Measurements from ENCODE around the gene STIP1.

The STIP1 gene

GRCh38 chr11:64210301-64211020 lies 24.5 kb downstream of the STIP1 start:
- Histone ChIP-seq H3K4me3 (ENCODE audit: control insufficient read depth in 1 of 7, extremely low read depth in 1 of 7, insufficient read depth in 4 of 7, low read depth in 2 of 7, low read length in 6 of 7) (no peak overlapping the region), H3K27ac (ENCODE audit: insufficient read depth in 1 of 2, low read depth in 1 of 2, low read length in 2 of 2, poor library complexity in 1 of 2, severe bottlenecking in 2 of 2) (no peak overlapping the region), H3K27me3 (replicated peaks in 2 of 5; ENCODE audit: control insufficient read depth in 4 of 5, insufficient read depth in 5 of 5, low read length in 4 of 5) (no peaks in the 10 kb centered on the region), H3K4me1 (ENCODE audit: control extremely low read depth in 1 of 4, control insufficient read depth in 4 of 4, insufficient read depth in 4 of 4, low read length in 3 of 4) (peaks cover 5 to 41% (median 37%) of the 10 kb centered on the region in 4 experiments), H3K36me3 (ENCODE audit: control insufficient read depth in 4 of 4, insufficient read depth in 4 of 4, low read length in 3 of 4) (peaks cover 12 to 59% (median 41%) of the 10 kb centered on the region in 4 experiments), H3K9me3 (ENCODE audit: control extremely low read depth in 1 of 5, control insufficient read depth in 4 of 5, insufficient read depth in 2 of 5, low read depth in 1 of 5, low read length in 4 of 5) (no peaks in the 10 kb centered on the region)
- 97% methylated on average over 22 of the region's 24 CpGs for WGBS (ENCODE audit: insufficient coverage)
- ChIA-PET CTCF (interaction anchor here (1.0 to 15.6 kb wide), 5 partner anchors 10 to 127 kb away, joined by 3 to 321 read pairs (median 123); partner anchors contain the start of genes CATSPERZ, ESRRA, FKBP2 and NUDT22), POLR2A (interaction anchor here (0.5 to 1.0 kb wide), 2 partner anchors 9 to 31 kb away, joined by 3 read pairs; partner anchors contain the start of gene FKBP2)
- no peak for DNase-seq

- CTCF ChIA-PET, result interaction anchor here (1.0 to 15.6 kb wide), 2 partner anchors 9 to 127 kb away, joined by 3 to 321 read pairs; partner anchors contain the start of genes NUDT22 and TRPT1
- Histone ChIP-seq H3K4me1 (ENCODE audit: control extremely low read depth in 1 of 4, control insufficient read depth in 4 of 4, insufficient read depth in 4 of 4, low read length in 3 of 4) (peaks cover 0 to 32% (median 29%) of the 10 kb centered on the region in 4 experiments), H3K4me3 (ENCODE audit: control insufficient read depth in 1 of 7, extremely low read depth in 1 of 7, insufficient read depth in 4 of 7, low read depth in 2 of 7, low read length in 6 of 7) (no peak overlapping the region), H3K27me3 (replicated peaks in 2 of 5; ENCODE audit: control insufficient read depth in 4 of 5, insufficient read depth in 5 of 5, low read length in 4 of 5) (no peaks in the 10 kb centered on the region), H3K27ac (ENCODE audit: insufficient read depth in 1 of 2, low read depth in 1 of 2, low read length in 2 of 2, poor library complexity in 1 of 2, severe bottlenecking in 2 of 2) (peak overlapping the region in 1 of 2 experiments; percentile 49), H3K9me3 (ENCODE audit: control extremely low read depth in 1 of 5, control insufficient read depth in 4 of 5, insufficient read depth in 2 of 5, low read depth in 1 of 5, low read length in 4 of 5) (no peaks in the 10 kb centered on the region), H3K36me3 (ENCODE audit: control insufficient read depth in 4 of 4, insufficient read depth in 4 of 4, low read length in 3 of 4) (peaks cover 12 to 61% (median 41%) of the 10 kb centered on the region in 4 experiments)
- 93% methylated on average over 17 of the region's 30 CpGs for WGBS (ENCODE audit: insufficient coverage)
- DNase-seq, result no peak
- POLR2A ChIA-PET, result interaction anchor here (0.5 to 1.2 kb wide), 3 partner anchors 13 to 30 kb away, joined by 3 read pairs; partner anchors contain the start of gene FKBP2
These were observed 25.4 kb downstream of the STIP1 start for GRCh38 chr11:64211181-64211872.

DNA sequence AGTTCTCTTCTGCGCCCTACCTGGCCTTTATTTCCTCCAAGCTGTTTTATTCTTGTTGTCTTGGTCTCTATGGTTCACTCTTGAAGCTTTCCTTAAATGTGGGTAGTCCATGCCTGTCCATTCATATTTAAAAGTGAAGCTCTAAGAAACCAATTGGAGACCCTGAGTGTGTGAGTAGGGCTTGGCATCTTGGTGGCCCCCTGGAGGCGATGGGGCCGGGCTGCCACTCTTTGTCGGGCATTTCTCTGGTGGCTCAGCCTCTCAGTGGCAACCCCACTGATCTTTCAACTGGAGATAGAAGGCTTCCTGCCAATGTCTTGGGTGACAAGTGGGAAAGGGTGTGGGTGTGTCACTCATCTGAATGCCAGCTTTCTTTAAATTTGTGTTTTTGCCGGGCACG lies 30.9 kb downstream of the STIP1 start:
- DNase-seq, result peak; percentile 29 to 57 (median 56)
- CTCF ChIA-PET, result interaction anchor here (0.9 to 16.0 kb wide), 10 partner anchors 9 to 85 kb away, joined by 3 to 321 read pairs (median 4); partner anchors contain the start of genes FERMT3, NUDT22 and TRPT1
- 80% methylated on average over 6 of the region's 6 CpGs for WGBS (ENCODE audit: insufficient coverage)
- H3K4me3 ChIP-seq (ENCODE audit: control insufficient read depth in 1 of 7, extremely low read depth in 1 of 7, insufficient read depth in 4 of 7, low read depth in 2 of 7, low read length in 6 of 7), result no peak overlapping the region
- H3K4me1 ChIP-seq (ENCODE audit: control extremely low read depth in 1 of 4, control insufficient read depth in 4 of 4, insufficient read depth in 4 of 4, low read length in 3 of 4), result no peaks in the 10 kb centered on the region
- H3K36me3 ChIP-seq (ENCODE audit: control insufficient read depth in 4 of 4, insufficient read depth in 4 of 4, low read length in 3 of 4), result peaks cover 18 to 74% (median 49%) of the 10 kb centered on the region in 4 experiments
- H3K27me3 ChIP-seq (replicated peaks in 2 of 5; ENCODE audit: control insufficient read depth in 4 of 5, insufficient read depth in 5 of 5, low read length in 4 of 5), result no peaks in the 10 kb centered on the region
- no peak overlapping the region for H3K27ac ChIP-seq (ENCODE audit: insufficient read depth in 1 of 2, low read depth in 1 of 2, low read length in 2 of 2, poor library complexity in 1 of 2, severe bottlenecking in 2 of 2)
- no peaks in the 10 kb centered on the region for H3K9me3 ChIP-seq (ENCODE audit: control extremely low read depth in 1 of 5, control insufficient read depth in 4 of 5, insufficient read depth in 2 of 5, low read depth in 1 of 5, low read length in 4 of 5)
- POLR2A ChIA-PET, result interaction anchor here (1.0 to 5.7 kb wide), 4 partner anchors 8 to 14 kb away, joined by 3 to 49 read pairs (median 4); partner anchors contain the start of genes DNAJC4, FERMT3, NUDT22 and TRPT1

GRCh38 chr11:64218628-64219353 lies 32.8 kb downstream of the STIP1 start:
- Histone ChIP-seq H3K9me3 (ENCODE audit: control extremely low read depth in 1 of 5, control insufficient read depth in 4 of 5, insufficient read depth in 2 of 5, low read depth in 1 of 5, low read length in 4 of 5) (no peaks in the 10 kb centered on the region), H3K27ac (ENCODE audit: insufficient read depth in 1 of 2, low read depth in 1 of 2, low read length in 2 of 2, poor library complexity in 1 of 2, severe bottlenecking in 2 of 2) (no peak overlapping the region), H3K36me3 (ENCODE audit: control insufficient read depth in 4 of 4, insufficient read depth in 4 of 4, low read length in 3 of 4) (peaks cover 12 to 74% (median 51%) of the 10 kb centered on the region in 4 experiments), H3K4me3 (ENCODE audit: control insufficient read depth in 1 of 7, extremely low read depth in 1 of 7, insufficient read depth in 4 of 7, low read depth in 2 of 7, low read length in 6 of 7) (no peak overlapping the region), H3K4me1 (ENCODE audit: control extremely low read depth in 1 of 4, control insufficient read depth in 4 of 4, insufficient read depth in 4 of 4, low read length in 3 of 4) (no peaks in the 10 kb centered on the region), H3K27me3 (replicated peaks in 2 of 5; ENCODE audit: control insufficient read depth in 4 of 5, insufficient read depth in 5 of 5, low read length in 4 of 5) (no peaks in the 10 kb centered on the region)
- ChIA-PET POLR2A (interaction anchor here (5.7 kb wide), 1 partner anchor 14 kb away, joined by 49 read pairs; the partner anchor contains the start of gene FERMT3), CTCF (interaction anchor here (1.0 to 16.0 kb wide), 5 partner anchors 9 to 85 kb away, joined by 4 to 321 read pairs (median 5); partner anchors contain the start of gene FERMT3)
- WGBS (ENCODE audit: insufficient coverage), result 93% methylated on average over 6 of the region's 11 CpGs
- no peak for DNase-seq

- 94% methylated on average over 6 of the region's 7 CpGs for WGBS (ENCODE audit: insufficient coverage)
- Histone ChIP-seq H3K36me3 (ENCODE audit: control insufficient read depth in 4 of 4, insufficient read depth in 4 of 4, low read length in 3 of 4) (peaks cover 12 to 75% (median 52%) of the 10 kb centered on the region in 4 experiments), H3K4me3 (ENCODE audit: control insufficient read depth in 1 of 7, extremely low read depth in 1 of 7, insufficient read depth in 4 of 7, low read depth in 2 of 7, low read length in 6 of 7) (no peak overlapping the region), H3K27me3 (replicated peaks in 2 of 5; ENCODE audit: control insufficient read depth in 4 of 5, insufficient read depth in 5 of 5, low read length in 4 of 5) (no peaks in the 10 kb centered on the region), H3K9me3 (ENCODE audit: control extremely low read depth in 1 of 5, control insufficient read depth in 4 of 5, insufficient read depth in 2 of 5, low read depth in 1 of 5, low read length in 4 of 5) (no peaks in the 10 kb centered on the region), H3K4me1 (ENCODE audit: control extremely low read depth in 1 of 4, control insufficient read depth in 4 of 4, insufficient read depth in 4 of 4, low read length in 3 of 4) (peaks cover 0 to under 1% (median 0%) of the 10 kb centered on the region in 4 experiments), H3K27ac (ENCODE audit: insufficient read depth in 1 of 2, low read depth in 1 of 2, low read length in 2 of 2, poor library complexity in 1 of 2, severe bottlenecking in 2 of 2) (no peak overlapping the region)
- no peak for DNase-seq
- CTCF ChIA-PET, result interaction anchor here (1.0 to 16.0 kb wide), 4 partner anchors 8 to 85 kb away, joined by 4 to 321 read pairs (median 5); partner anchors contain the start of gene FERMT3
- POLR2A ChIA-PET, result interaction anchor here (0.9 to 5.7 kb wide), 2 partner anchors 9 to 14 kb away, joined by 3 to 49 read pairs; partner anchors contain the start of gene FERMT3
These were observed 33.3 kb downstream of the STIP1 start for GRCh38 chr11:64219354-64219684.

DNA sequence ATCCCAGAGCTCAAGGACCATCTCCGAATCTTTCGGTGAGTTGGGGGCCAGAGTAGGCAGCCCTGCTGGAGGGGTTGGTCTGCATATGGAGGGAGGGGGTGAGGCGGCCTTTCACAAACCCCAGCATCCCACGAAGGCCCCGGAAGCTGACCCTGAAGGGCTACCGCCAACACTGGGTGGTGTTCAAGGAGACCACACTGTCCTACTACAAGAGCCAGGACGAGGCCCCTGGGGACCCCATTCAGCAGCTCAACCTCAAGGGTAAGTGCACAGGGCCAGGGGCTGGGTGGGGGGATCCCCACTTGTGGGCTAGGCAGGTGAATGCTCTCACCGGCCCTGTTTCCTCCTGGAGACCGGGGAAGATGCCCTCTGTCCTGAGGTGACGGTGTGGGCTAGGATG lies 33.8 kb downstream of the STIP1 start:
- peaks cover 12 to 73% (median 53%) of the 10 kb centered on the region in 4 experiments for H3K36me3 ChIP-seq (ENCODE audit: control insufficient read depth in 4 of 4, insufficient read depth in 4 of 4, low read length in 3 of 4)
- H3K4me1 ChIP-seq (ENCODE audit: control extremely low read depth in 1 of 4, control insufficient read depth in 4 of 4, insufficient read depth in 4 of 4, low read length in 3 of 4), result peaks cover 0 to 5% (median 1%) of the 10 kb centered on the region in 4 experiments
- WGBS (ENCODE audit: insufficient coverage), result 100% methylated on average over 3 of the region's 10 CpGs
- H3K27me3 ChIP-seq (replicated peaks in 2 of 5; ENCODE audit: control insufficient read depth in 4 of 5, insufficient read depth in 5 of 5, low read length in 4 of 5), result no peaks in the 10 kb centered on the region
- no peak for DNase-seq
- POLR2A ChIA-PET, result interaction anchor here (0.6 to 5.7 kb wide), 3 partner anchors 9 to 283 kb away, joined by 3 to 49 read pairs (median 3); partner anchors contain the start of gene FERMT3
- H3K9me3 ChIP-seq (ENCODE audit: control extremely low read depth in 1 of 5, control insufficient read depth in 4 of 5, insufficient read depth in 2 of 5, low read depth in 1 of 5, low read length in 4 of 5), result no peaks in the 10 kb centered on the region
- CTCF ChIA-PET, result interaction anchor here (2.0 to 16.0 kb wide), 2 partner anchors 11 to 84 kb away, joined by 4 to 321 read pairs; partner anchors contain the start of gene FERMT3
- H3K27ac ChIP-seq (ENCODE audit: insufficient read depth in 1 of 2, low read depth in 1 of 2, low read length in 2 of 2, poor library complexity in 1 of 2, severe bottlenecking in 2 of 2), result no peak overlapping the region
- no peak overlapping the region for H3K4me3 ChIP-seq (ENCODE audit: control insufficient read depth in 1 of 7, extremely low read depth in 1 of 7, insufficient read depth in 4 of 7, low read depth in 2 of 7, low read length in 6 of 7)
